Calu3 (cell line): Measurements from ENCODE around the gene UBQLNL. TPM values are rescaled to one million over a fixed set of nuclear protein-coding genes. Genes with fewer than 3 reads are reported as not detected.

Experiments
- BruUV-seq: library from RNA; stranded (reverse); fragments of 400-500 nt; replicated peaks from 2 replicates; lab custom pipeline; 2021; lab: Mats Ljungman, UMichigan
- CTCF ChIA-PET: fragments of 300-600 bp; sonication (Branson Sonifier 250); formaldehyde crosslinking; loops from one replicate; lab custom pipeline; 2022; ENCODE audit warnings: antibody characterized with exemption; lab: Charles Lee
- DNase-seq: peaks from one replicate; pipeline ENCODE4 v3.0.0; 2022
- H3K27ac Mint-ChIP-seq: one replicate; pipeline ENCODE4 v1.8.0; 2022; ENCODE audit warnings: mixed read lengths; ENCODE audit not compliant: unreplicated experiment
- H3K27me3 Mint-ChIP-seq: one replicate; pipeline ENCODE4 v1.8.0; 2022; ENCODE audit warnings: mixed read lengths; ENCODE audit not compliant: unreplicated experiment
- H3K36me3 Mint-ChIP-seq: one replicate; pipeline ENCODE4 v1.8.0; 2022; ENCODE audit warnings: mild to moderate bottlenecking, moderate library complexity, mixed read lengths; ENCODE audit not compliant: insufficient read depth, unreplicated experiment
- H3K4me1 Mint-ChIP-seq: one replicate; pipeline ENCODE4 v1.8.0; 2022; ENCODE audit warnings: mild to moderate bottlenecking, low read depth, mixed read lengths; ENCODE audit not compliant: unreplicated experiment
- H3K4me3 Mint-ChIP-seq: one replicate; pipeline ENCODE4 v1.8.0; 2022; ENCODE audit warnings: mild to moderate bottlenecking, low read depth, moderate library complexity, mixed read lengths; ENCODE audit not compliant: unreplicated experiment
- H3K9me3 Mint-ChIP-seq: one replicate; pipeline ENCODE4 v1.8.0; 2022; ENCODE audit warnings: low read depth, mixed read lengths; ENCODE audit not compliant: unreplicated experiment
- intact Hi-C: fragments of 100-400 bp; cut with micrococcal nuclease; formaldehyde crosslinking; loops from one replicate; pipeline ENCODE4 v1.10.0; 2022; ENCODE audit not compliant: unreplicated experiment
- total RNA-seq: library from RNA; stranded (reverse); gene quantifications from 2 replicates; pipeline ENCODE4 v1.2.3, GENCODE V29; 2022
- TF ChIP-seq, protein P1 (sequence below): fragments of 200-600 bp; IDR thresholded peaks from one replicate; pipeline ENCODE4 v1.8.0; 2022; ENCODE audit warnings: antibody characterized with exemption; ENCODE audit not compliant: unreplicated experiment

The UBQLNL gene
- total RNA-seq, 1 experiment from 2014 or later, result 0.14 TPM

DNA sequence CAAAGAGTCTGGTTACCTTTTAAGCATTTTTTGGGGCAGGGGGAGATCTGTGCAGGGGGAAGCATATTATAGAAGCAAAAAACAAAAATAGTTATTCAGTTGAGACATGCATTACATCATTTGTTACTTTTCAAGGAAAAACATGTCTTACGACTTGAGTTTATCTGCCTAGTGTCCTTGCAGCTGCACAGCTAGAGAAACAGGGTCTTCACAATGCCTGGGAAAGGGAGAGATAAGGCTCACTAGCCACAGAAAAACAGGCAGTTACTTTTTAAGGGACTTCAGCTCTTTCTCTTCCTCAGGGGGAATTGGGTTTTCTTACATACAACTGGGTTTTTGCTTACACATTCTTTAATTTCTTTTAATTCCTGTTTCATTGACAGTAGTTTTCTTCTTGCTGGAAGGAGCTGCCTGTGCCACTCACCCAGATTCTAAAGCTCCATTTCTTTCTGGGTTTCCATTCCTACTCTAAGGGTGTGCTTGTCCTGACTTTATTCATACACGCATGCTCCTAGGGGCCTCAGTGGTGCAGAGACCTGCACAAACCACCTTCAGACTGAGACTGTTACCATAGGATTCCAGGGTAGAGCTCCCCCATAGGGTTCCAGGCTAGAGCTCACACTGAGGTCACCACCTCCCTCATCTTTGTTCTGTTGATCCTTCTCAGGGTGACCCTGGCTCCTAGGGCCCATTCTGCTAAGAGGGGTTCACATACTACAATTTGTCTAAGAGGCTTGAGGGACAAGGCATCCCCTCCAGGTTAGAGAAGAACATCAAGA is 14.7 kb upstream of the UBQLNL start:
- DNase-seq, result no peak
- Mint-ChIP-seq H3K4me3 (no peak overlapping the region), H3K4me1 (no peaks in the 10 kb centered on the region), H3K27me3 (peaks cover 62% of the 10 kb centered on the region), H3K36me3 (no peaks in the 10 kb centered on the region), H3K9me3 (no peaks in the 10 kb centered on the region), H3K27ac (no peak overlapping the region)
- no TSS peak for BruUV-seq
- CTCF ChIA-PET, result no interaction called here
- intact Hi-C loops, result no loop called here
- TF ChIP-seq, protein P1, sequence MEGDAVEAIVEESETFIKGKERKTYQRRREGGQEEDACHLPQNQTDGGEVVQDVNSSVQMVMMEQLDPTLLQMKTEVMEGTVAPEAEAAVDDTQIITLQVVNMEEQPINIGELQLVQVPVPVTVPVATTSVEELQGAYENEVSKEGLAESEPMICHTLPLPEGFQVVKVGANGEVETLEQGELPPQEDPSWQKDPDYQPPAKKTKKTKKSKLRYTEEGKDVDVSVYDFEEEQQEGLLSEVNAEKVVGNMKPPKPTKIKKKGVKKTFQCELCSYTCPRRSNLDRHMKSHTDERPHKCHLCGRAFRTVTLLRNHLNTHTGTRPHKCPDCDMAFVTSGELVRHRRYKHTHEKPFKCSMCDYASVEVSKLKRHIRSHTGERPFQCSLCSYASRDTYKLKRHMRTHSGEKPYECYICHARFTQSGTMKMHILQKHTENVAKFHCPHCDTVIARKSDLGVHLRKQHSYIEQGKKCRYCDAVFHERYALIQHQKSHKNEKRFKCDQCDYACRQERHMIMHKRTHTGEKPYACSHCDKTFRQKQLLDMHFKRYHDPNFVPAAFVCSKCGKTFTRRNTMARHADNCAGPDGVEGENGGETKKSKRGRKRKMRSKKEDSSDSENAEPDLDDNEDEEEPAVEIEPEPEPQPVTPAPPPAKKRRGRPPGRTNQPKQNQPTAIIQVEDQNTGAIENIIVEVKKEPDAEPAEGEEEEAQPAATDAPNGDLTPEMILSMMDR, result no peak

DNA sequence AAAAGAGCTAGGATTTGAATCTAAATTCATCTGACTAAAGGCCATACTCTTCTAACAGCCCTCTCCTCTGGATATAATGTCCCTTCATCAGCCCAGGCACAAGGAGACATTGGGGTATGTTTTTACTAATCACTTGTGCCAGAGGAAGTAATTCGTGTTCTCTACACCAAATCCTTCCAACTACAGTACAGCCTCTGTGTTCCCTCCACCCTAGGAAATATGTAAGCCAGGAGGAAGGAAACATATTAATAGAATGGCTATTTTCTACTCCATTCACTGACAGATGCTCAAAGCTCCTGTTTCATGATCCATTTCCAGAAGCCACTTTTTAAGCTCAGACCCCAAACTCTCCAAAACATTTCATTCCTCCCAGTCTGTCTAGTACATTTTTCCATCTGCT is 12.0 kb upstream of the UBQLNL start:
- BruUV-seq, result no TSS peak
- intact Hi-C loops, result no loop called here
- Mint-ChIP-seq H3K27ac (no peak overlapping the region), H3K36me3 (no peaks in the 10 kb centered on the region), H3K27me3 (peaks cover 78% of the 10 kb centered on the region), H3K4me1 (no peaks in the 10 kb centered on the region), H3K4me3 (no peak overlapping the region), H3K9me3 (no peaks in the 10 kb centered on the region)
- TF ChIP-seq, protein P1, result no peak
- CTCF ChIA-PET, result interaction anchor here (0.6 kb wide), 1 partner anchor 806 kb away, joined by 4 read pairs; no protein-coding TSS in a partner anchor
- DNase-seq, result no peak

DNA sequence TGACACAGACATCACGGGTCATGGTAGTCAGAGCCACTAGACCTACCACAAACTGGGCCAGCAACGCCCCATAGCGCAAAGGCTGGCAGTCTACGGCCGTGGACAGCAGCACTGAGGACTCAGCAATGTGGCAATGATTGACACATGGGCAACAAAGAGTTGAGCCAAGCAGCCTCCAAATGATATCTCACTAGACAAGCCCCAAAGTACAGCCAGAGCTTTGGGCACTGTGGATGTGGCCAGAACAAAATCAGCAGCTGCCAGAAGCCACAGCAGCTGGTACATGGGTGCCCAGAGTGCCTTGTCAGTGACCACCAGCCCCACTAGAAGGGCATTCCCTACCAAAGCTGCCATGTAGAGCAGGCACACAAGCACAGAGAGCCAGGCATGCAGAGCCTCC is 11.2 kb upstream of the UBQLNL start:
- Mint-ChIP-seq H3K4me3 (no peak overlapping the region), H3K9me3 (no peaks in the 10 kb centered on the region), H3K36me3 (no peaks in the 10 kb centered on the region), H3K27me3 (peaks cover 77% of the 10 kb centered on the region), H3K27ac (no peak overlapping the region), H3K4me1 (no peaks in the 10 kb centered on the region)
- DNase-seq, result no peak
- BruUV-seq, result no TSS peak
- CTCF ChIA-PET, result interaction anchor here (0.6 kb wide), 1 partner anchor 805 kb away, joined by 4 read pairs; no protein-coding TSS in a partner anchor
- intact Hi-C loops, result no loop called here
- TF ChIP-seq, protein P1, result no peak

DNA sequence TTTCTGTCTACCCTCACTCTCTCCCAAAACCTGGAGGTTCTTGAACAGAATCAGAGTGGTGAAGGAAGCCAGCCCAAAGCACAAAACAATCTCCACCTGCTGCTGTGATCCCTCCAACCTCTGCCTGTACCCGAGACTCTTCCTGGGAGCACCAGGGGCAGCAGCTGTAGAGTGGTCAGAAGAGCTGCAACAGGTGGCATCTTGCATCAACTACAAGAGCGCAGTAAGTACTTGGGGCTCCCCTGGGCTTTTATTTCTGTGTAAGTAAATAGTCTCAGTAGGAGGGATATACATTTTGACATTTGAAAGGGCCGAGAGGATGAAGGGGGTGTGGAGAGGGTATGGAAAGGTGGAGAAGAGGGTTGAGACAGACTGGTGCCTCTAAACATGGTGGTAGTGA is 8.3 kb upstream of the UBQLNL start:
- DNase-seq, result no peak
- Mint-ChIP-seq H3K4me1 (no peaks in the 10 kb centered on the region), H3K9me3 (no peaks in the 10 kb centered on the region), H3K27ac (no peak overlapping the region), H3K27me3 (peaks cover 55% of the 10 kb centered on the region), H3K36me3 (no peaks in the 10 kb centered on the region), H3K4me3 (no peak overlapping the region)
- TF ChIP-seq, protein P1, result no peak
- CTCF ChIA-PET, result no interaction called here
- BruUV-seq, result no TSS peak
- intact Hi-C loops, result no loop called here
